ENCODE measurements around the gene ZNHIT3. TPM values are rescaled to one million over a fixed set of nuclear protein-coding genes. Genes with fewer than 3 reads are reported as not detected.

Gene ZNHIT3
- total and polyA plus RNA-seq, 2 of the 13 experiments (the other 11 are each of a cell fraction or from before 2014, with no cell fraction given), result 66.6 to 77.4 TPM

- TF ChIP-seq RERE (CRISPR knock-in tag; IDR thresholded peaks at IDR 0.05; ENCODE audit: low read depth) (no peak), REPIN1 (CRISPR knock-in tag; IDR thresholded peaks at IDR 0.05; ENCODE audit: borderline replicate concordance, low read depth) (no peak), ZNF3 (CRISPR knock-in tag; IDR thresholded peaks at IDR 0.05) (no peak), SETDB1 (CRISPR knock-in tag; IDR thresholded peaks at IDR 0.05; ENCODE audit: borderline replicate concordance) (no peak), ZNF20 (CRISPR knock-in tag; IDR thresholded peaks at IDR 0.05) (no peak), KDM5A (IDR thresholded peaks at IDR 0.05; ENCODE audit: borderline replicate concordance, low read length) (no peak)
Measured at GRCh38 chr17:36525113-36525512, 38.6 kb downstream of the ZNHIT3 start (continued).

GRCh38 chr17:36525888-36526287 lies 39.4 kb downstream of the ZNHIT3 start:
- DNase-seq (ENCODE audit: low spot score) (no peak), FAIRE-seq (no peak), ATAC-seq (no peak)
- Histone ChIP-seq H3K4me1 (ENCODE audit: insufficient read depth, low read length) (no peaks in the 10 kb centered on the region), H3K36me3 (replicated peaks in 1 of 2; ENCODE audit: control insufficient read depth in 1 of 2, insufficient read depth in 2 of 2, low read length in 2 of 2) (peaks cover 24 to 65% of the 10 kb centered on the region in 2 experiments), H3K27me3 (ENCODE audit: control insufficient read depth in 1 of 2, insufficient read depth in 2 of 2, low read length in 2 of 2) (no peaks in the 10 kb centered on the region), H3K4me2 (ENCODE audit: low read depth, low read length) (no peak overlapping the region), H3K27ac (ENCODE audit: extremely low read length, insufficient read depth, low read length) (no peak overlapping the region), H3K9me3 (ENCODE audit: low read length) (no peaks in the 10 kb centered on the region), H3K79me2 (ENCODE audit: insufficient read depth, low read length) (no peaks in the 10 kb centered on the region), H3K9ac (ENCODE audit: insufficient read depth, low read depth, low read length) (no peak overlapping the region), H2AFZ (ENCODE audit: low read length) (no peak overlapping the region), H4K20me1 (ENCODE audit: insufficient read depth, low read length) (no peaks in the 10 kb centered on the region), H3K4me3 (replicated peaks in 1 of 3; ENCODE audit: insufficient read depth in 1 of 3, low read depth in 2 of 3, low read length in 3 of 3) (no peak overlapping the region)
- ChIA-PET POLR2A (no interaction called here), CTCF (ENCODE audit: low intra/inter-chr PET ratio, low total read pairs) (no interaction called here)
- BruUV-seq (replicated peaks), result no TSS peak
- over 99% methylated on average over 6 of the region's 6 CpGs for WGBS (ENCODE audit: low lambda C conversion rate)
- intact Hi-C loops (cut with micrococcal nuclease; ENCODE audit: unreplicated experiment) (no loop called here), in situ Hi-C loops (cut with HindIII; ENCODE audit: extremely low pct_ligation_motif_present, low pct_unique_long_range_greater_than_20kb) (no loop called here)
- TF ChIP-seq ESRRA (CRISPR knock-in tag; IDR thresholded peaks at IDR 0.05; ENCODE audit: low read depth), result no peak
- TF ChIP-seq MXD1 (CRISPR knock-in tag; IDR thresholded peaks at IDR 0.05), result no peak
- no peak for TF ChIP-seq SP4 (CRISPR knock-in tag; IDR thresholded peaks at IDR 0.05)
- no peak for TF ChIP-seq DRAP1 (CRISPR knock-in tag; IDR thresholded peaks at IDR 0.05)
- TF ChIP-seq RBM39 (IDR thresholded peaks at IDR 0.05; ENCODE audit: low read depth, low read length, poor library complexity, severe bottlenecking), result no peak
- no peak for TF ChIP-seq RNF2 (conservative IDR thresholded peaks at IDR 0.05; ENCODE audit: low read depth)
- no peak for TF ChIP-seq ZNF451 (CRISPR knock-in tag; IDR thresholded peaks at IDR 0.05)
- TF ChIP-seq UBTF (CRISPR knock-in tag; IDR thresholded peaks at IDR 0.05), result no peak
